Measurements from ENCODE around the gene RNF214.
"Not testable (repeated sequence)": the region's sequence is repeated elsewhere in the genome, so short reads cannot be mapped to it uniquely, and the experiment has no call there.

DNA sequence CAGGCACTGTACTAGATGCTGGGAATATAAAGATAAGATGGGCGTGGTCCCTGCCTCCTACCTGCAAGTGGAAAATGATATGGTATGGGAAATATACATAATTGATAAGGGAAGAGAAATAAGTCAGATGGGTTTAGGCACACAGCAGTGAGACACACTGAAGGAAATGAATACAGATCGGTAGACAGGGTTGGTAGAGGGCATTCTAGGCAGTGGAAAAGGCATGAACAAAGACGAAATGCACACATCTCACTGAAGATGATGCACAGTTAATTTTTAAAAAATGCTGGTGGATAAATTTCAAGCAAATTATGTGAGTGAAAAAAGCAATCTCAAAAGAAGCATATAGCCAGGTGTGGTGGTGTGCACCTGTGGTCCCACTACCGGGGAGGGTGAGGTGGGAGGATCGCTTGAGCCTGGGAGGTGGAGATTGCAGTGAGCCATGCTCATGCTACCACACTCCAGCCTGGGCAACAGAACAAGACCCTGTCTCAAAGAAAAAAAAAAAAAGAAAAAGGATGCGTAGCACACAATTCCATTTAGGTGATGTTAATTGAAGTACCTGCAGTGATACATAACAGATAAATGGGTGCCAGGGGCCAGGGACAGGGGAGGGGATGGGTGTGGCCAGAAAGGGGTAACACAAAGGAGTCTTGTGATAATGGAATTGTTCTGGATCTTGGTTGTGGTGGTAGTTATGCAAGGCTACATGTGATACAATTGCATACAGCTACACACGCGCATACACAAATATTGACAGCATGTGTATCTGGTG is 22.9 kb upstream of the RNF214 start:
- TF ChIP-seq, protein P1, sequence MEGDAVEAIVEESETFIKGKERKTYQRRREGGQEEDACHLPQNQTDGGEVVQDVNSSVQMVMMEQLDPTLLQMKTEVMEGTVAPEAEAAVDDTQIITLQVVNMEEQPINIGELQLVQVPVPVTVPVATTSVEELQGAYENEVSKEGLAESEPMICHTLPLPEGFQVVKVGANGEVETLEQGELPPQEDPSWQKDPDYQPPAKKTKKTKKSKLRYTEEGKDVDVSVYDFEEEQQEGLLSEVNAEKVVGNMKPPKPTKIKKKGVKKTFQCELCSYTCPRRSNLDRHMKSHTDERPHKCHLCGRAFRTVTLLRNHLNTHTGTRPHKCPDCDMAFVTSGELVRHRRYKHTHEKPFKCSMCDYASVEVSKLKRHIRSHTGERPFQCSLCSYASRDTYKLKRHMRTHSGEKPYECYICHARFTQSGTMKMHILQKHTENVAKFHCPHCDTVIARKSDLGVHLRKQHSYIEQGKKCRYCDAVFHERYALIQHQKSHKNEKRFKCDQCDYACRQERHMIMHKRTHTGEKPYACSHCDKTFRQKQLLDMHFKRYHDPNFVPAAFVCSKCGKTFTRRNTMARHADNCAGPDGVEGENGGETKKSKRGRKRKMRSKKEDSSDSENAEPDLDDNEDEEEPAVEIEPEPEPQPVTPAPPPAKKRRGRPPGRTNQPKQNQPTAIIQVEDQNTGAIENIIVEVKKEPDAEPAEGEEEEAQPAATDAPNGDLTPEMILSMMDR (IDR thresholded peaks at IDR 0.05) = not testable (repeated sequence)
- not testable (repeated sequence) for TF ChIP-seq POLR2A (IDR thresholded peaks at IDR 0.05; ENCODE audit: low read depth)
